Left kidney (tissue), 8 donors: ENCODE results near the gene ELOA. TPM values are rescaled to one million over a fixed set of nuclear protein-coding genes. Genes with fewer than 3 reads are reported as not detected.
A peak's percentile ranks its signal among the peaks of the same experiment; 100 is the strongest.

ENCODE experiments used
- DNase-seq: peaks from one replicate; pipeline ENCODE4 v3.0.0-alpha.2; 2013
- long read RNA-seq, 8 donors: transcript quantifications; one replicate each; lab custom pipeline, GENCODE V29; 2026
- polyA plus RNA-seq: library from polyadenylated mRNA; unstranded; fragments of 120-200 nt; gene quantifications from one replicate; pipeline ENCODE4 v1.2.1, GENCODE V29; 2013; ENCODE audit not compliant: insufficient read length

Gene ELOA, protein sequence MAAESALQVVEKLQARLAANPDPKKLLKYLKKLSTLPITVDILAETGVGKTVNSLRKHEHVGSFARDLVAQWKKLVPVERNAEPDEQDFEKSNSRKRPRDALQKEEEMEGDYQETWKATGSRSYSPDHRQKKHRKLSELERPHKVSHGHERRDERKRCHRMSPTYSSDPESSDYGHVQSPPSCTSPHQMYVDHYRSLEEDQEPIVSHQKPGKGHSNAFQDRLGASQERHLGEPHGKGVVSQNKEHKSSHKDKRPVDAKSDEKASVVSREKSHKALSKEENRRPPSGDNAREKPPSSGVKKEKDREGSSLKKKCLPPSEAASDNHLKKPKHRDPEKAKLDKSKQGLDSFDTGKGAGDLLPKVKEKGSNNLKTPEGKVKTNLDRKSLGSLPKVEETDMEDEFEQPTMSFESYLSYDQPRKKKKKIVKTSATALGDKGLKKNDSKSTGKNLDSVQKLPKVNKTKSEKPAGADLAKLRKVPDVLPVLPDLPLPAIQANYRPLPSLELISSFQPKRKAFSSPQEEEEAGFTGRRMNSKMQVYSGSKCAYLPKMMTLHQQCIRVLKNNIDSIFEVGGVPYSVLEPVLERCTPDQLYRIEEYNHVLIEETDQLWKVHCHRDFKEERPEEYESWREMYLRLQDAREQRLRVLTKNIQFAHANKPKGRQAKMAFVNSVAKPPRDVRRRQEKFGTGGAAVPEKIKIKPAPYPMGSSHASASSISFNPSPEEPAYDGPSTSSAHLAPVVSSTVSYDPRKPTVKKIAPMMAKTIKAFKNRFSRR
- 38.1 TPM for polyA plus RNA-seq
- long read RNA-seq, donor 1, full-length matches to known transcripts: 4 of 10 reads
- long read RNA-seq, donor 1, partial matches to known transcripts: 6 of 10 reads
- long read RNA-seq, donor 1, other reads (novel, unspliced or antisense): 0 of 10 reads
- long read RNA-seq, donor 2, full-length matches to known transcripts: 1 of 6 reads
- long read RNA-seq, donor 2, partial matches to known transcripts: 5 of 6 reads
- long read RNA-seq, donor 2, other reads (novel, unspliced or antisense): 0 of 6 reads
- long read RNA-seq, donor 3, full-length matches to known transcripts: 6 of 6 reads
- long read RNA-seq, donor 3, partial matches to known transcripts: 0 of 6 reads
- long read RNA-seq, donor 3, other reads (novel, unspliced or antisense): 0 of 6 reads
- long read RNA-seq, donor 4: 0 reads
- long read RNA-seq, donor 5, full-length matches to known transcripts: 6 of 17 reads
- long read RNA-seq, donor 5, partial matches to known transcripts: 11 of 17 reads
- long read RNA-seq, donor 5, other reads (novel, unspliced or antisense): 0 of 17 reads
- long read RNA-seq, donor 6, partial matches to known transcripts: 6 of 6 reads
- long read RNA-seq, donor 6, other reads (novel, unspliced or antisense): 0 of 6 reads
- long read RNA-seq, donor 7, full-length matches to known transcripts: 2 of 17 reads
- long read RNA-seq, donor 7, partial matches to known transcripts: 15 of 17 reads
- long read RNA-seq, donor 7, other reads (novel, unspliced or antisense): 0 of 17 reads
- long read RNA-seq, donor 8, full-length matches to known transcripts: 2 of 22 reads
- long read RNA-seq, donor 8, partial matches to known transcripts: 20 of 22 reads
- long read RNA-seq, donor 8, other reads (novel, unspliced or antisense): 0 of 22 reads

- DNase-seq: peak; percentile 78
Observed at GRCh38 chr1:23743287-23744152, at the start of gene ELOA. Gene ELOA (plus strand): TSS chr1:23743471. CDS start chr1:23743504, 33 bp downstream.

- no peak for DNase-seq
Observed at GRCh38 chr1:23693599-23693998, 49.7 kb upstream of the ELOA start.

GRCh38 chr1:23694371-23694770, 48.9 kb upstream of the ELOA start:
- no peak for DNase-seq

- no peak for DNase-seq
Observed at GRCh38 chr1:23695667-23696066, 47.6 kb upstream of the ELOA start.

GRCh38 chr1:23696335-23696989, 46.8 kb upstream of the ELOA start:
- DNase-seq: no peak

DNA sequence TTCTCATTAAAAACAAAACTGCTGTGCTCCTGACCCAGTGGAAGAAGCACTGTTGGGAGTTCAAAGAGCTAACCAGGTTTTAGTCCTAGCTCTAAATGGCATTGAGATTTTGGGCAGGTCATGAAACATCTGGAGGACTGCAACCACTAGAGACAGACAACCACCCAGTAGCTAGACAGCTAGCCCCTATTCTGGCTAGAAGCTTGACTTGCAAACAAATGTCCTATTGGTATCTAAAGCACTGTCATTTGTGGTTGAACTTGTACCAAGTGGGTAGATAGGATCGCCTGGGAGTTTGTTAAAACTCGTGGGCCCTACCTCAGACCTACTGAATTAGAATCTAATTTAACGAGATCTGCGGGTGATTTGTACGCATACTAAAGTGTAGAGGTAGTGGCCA, 44.8 kb upstream of the ELOA start:
- no peak for DNase-seq

GRCh38 chr1:23699280-23700179, 43.7 kb upstream of the ELOA start:
- DNase-seq: no peak

- DNase-seq: no peak
Observed at GRCh38 chr1:23701310-23701709, 42.0 kb upstream of the ELOA start.

DNA sequence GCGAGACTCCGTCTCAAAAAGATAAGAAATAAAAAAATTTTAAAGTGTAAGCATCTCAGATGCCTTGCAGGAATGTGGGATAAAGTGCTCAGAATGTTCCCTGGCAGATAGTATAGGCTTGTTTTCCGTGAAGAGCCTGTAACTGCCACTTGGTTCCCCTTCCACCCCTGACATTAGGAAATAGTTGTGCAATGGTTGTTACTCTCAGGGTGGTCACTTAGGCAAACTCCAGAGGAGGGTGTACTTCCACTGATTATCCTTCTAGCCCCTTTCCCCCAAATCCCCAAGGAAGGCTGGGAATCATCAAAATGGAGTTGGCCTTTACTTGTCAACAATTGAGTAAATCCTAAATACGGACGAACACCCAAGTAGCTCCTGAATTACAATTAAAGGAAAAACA, 41.3 kb upstream of the ELOA start:
- no peak for DNase-seq

DNA sequence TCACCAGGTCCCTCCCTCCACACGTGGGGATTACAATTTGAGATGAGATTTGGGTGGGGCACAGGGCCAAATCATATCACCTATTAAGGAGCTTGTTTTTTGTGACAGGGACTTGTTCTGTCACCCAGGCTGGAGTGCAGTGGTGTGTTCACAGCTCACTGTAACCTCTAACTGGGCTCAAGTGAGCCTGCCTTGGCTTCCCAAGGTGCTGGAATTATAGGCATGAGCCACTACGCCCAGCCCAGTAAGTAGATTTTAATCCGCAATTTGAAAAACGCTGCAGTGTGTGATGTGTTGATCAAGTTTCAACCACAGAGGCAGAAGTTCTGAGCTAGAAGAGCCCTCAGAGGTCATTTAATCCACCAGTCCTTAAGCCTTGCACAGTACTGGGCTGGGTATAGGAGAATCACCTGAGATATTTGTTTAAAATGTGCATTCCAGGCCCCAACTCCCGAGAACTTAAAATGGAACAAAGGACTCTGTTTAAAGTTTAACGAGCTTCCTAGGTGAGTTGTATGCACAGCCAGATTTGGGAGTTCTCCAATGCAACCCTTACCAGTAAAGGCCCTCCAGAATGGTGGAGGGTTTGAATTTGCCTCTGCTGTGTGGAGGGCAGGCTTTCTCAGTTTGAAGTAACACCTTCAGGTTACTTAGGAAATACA, 38.3 kb upstream of the ELOA start:
- DNase-seq: no peak

DNA sequence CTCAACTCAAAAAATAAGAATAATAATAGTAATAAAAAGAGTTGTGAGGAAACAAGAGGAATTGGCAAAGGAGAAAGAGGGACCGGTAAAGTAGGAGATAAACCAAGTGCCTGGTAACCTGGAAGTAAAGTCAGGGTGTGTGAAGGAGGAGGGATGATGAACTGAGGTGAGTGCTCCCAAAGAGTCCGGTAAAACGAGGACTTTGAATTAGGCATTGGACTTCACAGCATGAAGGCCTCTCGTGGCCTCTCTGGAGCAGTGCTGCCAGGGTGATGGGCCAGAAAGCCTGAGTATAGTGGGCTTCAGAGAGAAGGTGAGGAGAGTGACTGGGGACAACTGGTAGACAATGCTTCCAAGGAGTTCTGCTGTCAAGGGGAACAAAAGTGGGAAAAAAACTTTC, 34.0 kb upstream of the ELOA start:
- DNase-seq: no peak

DNA sequence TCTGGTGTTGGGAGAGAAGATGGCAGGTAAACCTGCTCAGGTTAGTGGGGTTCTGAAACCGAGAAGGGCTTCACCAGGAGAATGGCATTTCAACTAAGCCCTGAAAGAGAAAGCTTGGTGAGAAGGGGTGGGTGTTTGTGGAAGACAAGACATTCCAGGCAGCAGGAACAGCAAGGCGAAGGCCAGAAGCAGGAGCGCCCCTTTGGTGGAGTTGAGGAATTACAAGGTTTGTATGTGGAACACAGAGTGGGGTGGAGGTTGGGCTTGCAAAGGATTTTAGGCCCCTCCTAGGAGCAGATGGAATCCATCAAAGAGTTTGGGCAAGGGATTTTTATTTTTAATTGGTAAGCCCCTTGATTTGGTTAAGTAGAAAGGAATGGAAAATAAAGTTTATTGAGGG, 24.8 kb upstream of the ELOA start:
- no peak for DNase-seq

DNA sequence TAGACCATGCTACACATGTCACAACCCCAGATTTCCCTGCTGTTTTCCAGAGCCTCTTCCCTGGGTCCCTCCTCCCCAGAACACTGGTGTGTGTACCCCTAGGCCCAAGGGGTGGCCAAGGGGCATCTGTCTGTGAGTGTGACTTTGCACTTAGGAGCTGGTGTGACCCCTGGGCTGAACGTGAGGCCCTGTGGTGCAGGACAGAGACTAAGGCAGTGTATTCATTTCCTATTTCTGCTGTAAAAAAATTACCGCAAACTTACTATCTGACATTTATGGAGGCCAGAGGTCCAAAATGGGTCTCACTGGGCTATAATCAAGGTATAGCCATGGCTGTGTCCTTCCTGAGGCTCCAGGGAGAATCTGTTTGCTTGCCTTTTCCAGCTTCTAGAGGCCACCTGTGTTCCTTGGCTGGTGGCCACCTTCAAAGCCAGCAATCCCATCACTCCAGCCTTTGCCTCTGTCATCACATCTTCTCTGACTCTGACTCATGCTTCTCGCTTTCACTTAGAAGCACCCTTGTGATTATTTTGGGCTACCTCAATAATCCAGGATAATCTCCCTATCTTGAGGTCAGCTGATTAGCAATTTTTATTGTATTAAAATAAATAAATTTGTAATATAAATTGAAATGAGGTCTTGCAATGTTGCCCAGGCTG, 24.0 kb upstream of the ELOA start:
- no peak for DNase-seq

GRCh38 chr1:23720256-23720995, 22.8 kb upstream of the ELOA start:
- no peak for DNase-seq

GRCh38 chr1:23722652-23723051, 20.6 kb upstream of the ELOA start:
- DNase-seq: no peak

- no peak for DNase-seq
Observed at GRCh38 chr1:23726686-23727085, 16.6 kb upstream of the ELOA start.

GRCh38 chr1:23727362-23727811, 15.9 kb upstream of the ELOA start:
- DNase-seq: no peak
